NCI-H2196 treated with DMSO at 0.1 percent for 48 hours (cell line): ENCODE measurements around the gene LPO.

Source experiments
- DNase-seq: peaks from one replicate; lab custom pipeline; 2025; ENCODE audit not compliant: unreplicated experiment; lab: John Stamatoyannopoulos, UW

The LPO gene

DNA sequence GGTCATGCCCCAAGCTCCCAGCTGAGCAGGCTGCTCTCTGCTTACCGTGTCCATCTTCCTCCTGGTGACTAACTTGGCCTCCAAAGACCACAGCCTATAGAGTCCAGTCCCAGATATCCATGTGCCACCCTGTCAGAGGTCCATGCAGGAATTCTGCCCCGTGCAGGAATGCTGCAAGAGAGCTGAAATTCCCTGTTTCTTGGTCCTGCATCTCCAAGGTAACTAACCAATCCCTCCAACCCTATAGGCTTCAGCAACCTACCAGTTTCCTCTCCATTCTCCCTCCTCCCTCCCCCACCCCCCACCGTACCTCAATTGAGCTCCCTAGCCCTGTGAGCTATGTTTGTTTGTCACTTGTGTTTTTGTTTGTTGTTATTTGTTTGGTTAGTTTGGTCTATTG is 9.7 kb upstream of the LPO start:
- no peak for DNase-seq

DNA sequence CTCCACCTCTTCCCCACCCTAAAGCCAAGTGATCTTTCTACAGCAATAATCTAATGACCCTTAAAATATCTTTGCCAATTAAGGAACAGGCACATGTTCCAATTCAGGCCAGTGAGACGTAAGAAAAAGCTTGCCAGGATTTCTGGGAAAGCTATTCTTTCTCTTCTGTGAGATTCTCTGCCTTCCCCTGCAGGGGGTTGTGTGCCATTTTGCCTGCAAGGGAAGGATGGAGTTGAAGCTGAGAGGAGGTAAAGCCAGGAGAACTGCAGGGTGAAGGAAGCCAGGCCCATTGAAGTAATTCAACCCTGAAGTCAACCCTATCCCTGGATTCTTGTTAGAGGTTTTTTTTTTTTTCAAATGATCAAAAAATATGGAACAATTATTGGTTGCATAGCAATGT is 9.0 kb upstream of the LPO start:
- DNase-seq = no peak

DNA sequence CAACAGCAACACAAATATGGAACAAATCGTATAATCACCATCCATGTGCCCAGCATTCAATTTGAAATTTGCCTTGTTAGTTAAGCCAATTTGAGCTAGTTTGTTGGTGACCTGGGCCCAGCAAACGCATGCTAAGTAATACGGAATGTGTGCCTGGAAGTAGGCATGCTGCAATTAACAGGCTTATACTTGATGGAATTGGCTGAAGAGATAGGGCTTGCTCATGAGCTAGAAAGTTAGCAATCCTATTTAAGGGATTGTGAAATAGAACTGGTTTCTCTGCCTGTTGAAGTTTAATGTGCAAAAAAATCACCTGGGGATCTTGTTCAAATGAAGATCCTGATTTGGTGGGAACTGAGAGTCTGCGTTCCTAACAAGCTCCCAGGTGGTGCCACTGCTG is 8.5 kb upstream of the LPO start:
- DNase-seq = no peak

DNA sequence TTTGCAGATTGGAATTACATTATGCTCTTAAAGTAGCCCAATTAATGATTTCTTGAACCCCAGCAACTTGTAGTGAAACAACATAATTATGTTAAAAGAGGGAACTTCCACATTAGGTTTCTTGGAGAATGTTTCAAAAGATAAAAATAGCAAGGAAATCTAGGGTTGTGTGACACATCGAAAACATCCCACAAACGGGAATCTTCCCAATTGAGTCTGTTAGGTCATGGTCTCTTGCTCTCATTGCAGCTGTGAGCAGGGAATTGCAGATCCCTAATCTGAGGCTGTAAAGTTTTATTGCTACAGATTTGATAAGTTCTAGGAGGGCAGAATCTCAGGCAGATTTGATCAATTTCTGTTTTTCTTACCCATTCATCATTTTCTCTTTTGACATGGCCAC is 6.7 kb upstream of the LPO start:
- no peak for DNase-seq

DNA sequence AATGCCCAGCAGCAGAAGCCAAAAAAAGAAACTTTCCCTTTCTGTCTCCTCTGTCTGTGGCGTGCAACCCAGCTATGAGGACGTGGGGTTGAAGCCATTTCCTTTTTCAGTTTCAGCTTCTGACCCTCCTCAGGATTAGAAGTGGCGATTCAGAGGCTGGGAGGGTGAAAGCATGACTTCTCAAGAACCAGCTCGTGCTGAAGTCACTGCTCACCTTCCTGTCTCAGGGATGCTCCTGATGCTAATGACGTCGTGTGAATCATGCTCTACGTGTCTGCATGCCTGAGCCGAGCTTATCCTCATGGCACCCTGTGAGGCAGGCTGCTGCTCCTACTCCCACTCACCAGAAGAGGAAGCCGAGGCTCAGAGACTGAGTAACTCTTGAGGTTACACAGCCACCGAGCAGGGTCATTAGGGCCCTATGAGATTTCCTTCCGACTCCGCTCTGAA is 5.7 kb upstream of the LPO start:
- DNase-seq = no peak

DNA sequence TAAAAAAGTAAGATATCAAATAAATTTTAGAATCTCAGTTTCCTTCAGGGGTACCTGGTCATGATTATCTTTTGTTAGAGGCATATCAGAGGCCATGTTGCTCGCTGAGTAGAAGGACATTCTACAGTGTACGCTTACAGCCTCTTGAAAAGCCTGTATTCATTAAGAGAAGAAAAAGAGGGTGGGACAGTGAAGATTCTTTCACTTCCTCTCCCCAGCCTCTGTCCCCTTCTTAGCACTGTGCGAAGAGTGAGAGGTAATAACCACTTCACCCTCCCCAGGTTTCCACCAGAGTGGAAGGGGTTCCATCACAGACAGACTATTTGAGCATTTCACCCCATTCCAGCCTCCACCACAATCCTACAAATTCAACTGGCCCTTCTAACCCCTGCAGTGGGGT is 4.8 kb upstream of the LPO start:
- DNase-seq = no peak

DNA sequence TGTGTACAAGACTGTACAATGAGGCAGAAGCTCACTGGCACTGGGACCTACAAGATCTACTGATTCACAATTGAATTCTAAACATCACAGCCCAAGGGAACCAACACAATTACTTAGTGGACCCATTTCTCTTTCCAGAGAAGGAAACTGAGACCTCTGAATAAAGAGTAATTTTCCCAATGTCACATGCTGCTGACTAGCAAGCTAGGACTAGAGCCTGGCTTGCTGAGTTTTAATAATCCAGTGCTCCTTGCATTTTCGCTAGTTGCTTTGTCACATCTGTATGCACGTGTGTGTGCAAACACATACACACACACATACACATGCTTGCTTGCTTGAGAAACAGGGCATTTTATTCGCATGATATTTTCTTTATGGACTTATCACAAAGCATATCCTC is 3.9 kb upstream of the LPO start:
- DNase-seq = no peak

DNA sequence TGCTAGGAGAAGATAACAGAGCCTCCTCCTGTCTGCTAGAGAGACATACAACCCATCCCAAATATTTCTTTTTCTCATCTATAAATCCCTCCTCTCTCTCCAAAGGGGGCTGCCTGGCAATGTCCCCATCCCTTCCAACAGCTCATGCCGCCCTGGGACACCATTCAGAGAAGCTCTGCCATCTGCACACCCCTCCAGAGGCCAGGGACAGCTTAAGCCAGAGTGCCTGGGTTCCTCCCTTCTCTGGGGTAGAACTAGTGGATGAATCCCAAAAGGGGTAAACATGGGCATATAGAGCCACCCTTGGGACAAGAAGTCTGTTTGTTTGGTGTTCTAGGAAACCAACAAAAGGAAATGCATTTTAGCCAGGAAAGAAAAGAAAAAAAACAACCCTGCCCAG is 2.6 kb upstream of the LPO start:
- DNase-seq = no peak

DNA sequence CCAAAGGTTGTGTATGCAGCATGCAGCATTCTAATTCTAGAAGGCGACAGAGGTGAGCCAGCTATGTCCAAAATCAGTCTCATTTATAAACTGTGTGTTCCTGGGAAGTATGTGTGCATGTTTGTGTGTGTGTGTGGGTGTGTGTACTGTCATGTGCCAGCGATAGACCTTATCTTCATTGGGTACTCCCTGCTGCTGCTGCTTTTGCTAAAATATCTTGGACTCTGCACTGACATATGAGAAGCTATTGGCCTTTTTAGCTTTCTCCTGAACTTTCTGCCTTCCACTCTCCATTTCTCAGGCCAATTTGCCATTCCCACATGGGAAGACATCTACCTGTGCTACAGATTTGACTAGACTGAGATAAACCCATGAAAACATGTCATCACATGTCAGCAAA is 2.0 kb upstream of the LPO start:
- DNase-seq = no peak

DNA sequence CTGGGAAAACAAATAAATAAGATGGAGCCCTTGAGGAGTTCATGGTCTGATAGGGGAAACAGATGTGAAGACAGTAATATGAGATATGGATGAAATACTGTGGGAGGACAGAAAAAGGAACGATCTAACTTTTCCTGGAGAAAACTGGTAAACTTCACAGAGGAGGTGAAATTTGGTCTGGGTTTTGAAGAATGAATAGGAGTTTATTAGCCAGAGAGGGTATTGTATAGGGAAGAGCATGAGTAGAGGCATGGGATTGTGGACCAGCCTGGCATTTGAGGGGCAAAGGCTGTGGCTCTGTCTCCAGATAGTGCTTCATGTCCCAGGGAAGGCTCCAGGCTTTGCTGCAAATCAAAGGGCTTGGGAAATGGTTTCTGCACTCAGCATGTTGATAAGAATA is 1.6 kb downstream of the LPO start:
- no peak for DNase-seq

DNA sequence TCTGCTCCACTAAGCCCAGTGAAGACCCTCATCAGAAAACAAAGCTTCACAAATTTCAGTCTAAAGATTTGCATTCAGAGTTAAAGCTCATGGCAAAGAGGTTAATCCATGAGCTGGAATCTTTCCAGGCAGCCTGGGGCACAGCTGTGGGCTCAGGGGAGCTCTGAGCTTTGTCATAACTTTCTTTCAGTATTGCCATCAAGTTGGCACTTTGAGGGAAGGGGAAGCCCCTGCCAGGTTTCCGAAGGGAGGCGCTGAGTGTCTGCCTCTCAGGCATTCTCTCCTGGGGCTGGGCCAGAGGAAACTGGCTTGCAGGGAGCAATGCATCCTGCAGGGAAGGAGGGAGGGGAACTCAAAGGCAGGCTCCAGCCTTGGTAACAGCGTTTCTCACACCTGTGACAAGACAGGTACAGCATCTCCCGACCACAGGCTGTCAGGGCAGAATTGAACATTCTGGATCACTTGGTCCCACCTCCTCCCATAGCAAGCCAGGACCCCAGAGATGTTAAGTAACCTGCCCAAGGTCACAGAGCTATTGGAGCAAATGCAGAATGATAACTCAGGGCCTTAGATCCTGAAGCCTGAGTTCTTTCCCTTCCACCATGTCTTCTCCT is 3.9 kb downstream of the LPO start:
- DNase-seq = no peak

DNA sequence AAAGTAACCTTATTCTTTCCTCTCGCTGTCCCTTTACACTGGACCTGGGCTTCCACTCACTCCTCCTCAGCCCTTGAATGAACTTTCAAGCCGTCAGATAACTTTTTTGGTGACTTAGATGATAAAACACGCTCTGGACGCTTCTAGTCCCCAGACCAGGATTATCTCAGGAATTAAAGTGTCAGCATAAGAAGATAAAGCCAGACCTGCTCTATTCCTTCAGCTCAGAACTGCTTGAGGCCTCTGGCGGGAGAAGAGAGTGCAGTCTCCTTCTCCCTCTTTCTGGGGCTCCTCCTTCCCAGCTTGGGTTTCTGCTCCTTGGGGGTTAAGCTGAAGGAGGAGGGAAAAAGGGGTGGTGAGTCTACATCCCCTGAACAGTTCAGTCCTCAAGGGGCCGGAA is 6.6 kb downstream of the LPO start:
- DNase-seq = no peak

DNA sequence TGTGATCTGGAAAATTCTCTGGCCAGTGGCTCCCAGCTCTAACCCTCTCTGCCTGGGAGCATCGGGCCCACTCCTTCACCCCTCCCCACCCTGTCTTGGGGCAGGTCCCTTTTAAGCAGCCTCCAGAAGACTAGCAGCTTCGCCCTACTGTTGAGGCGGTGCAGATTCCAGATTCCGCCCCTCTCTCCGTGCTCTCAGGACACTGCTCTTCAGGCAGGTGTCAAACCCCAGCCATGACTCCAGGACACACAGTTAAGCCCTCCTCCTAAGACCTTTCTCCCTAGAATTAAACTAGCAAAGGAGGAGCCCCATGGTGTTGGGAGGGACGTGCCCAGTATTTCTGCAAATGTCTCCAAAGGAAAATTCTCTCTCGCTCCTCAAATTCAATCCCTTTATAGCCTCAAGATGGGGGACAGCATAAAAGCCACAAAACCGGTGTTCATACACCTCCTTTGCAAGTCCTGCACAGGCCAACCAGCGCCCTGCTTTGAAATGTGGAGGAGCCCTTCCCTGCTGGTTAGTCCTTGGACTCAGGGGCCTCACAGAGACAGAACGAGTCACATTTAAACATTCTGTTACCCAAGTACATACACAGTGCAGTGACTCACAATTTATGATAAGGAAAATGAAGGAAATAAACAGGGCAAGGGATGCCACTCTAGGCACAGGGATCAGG is 7.2 kb downstream of the LPO start:
- no peak for DNase-seq

DNA sequence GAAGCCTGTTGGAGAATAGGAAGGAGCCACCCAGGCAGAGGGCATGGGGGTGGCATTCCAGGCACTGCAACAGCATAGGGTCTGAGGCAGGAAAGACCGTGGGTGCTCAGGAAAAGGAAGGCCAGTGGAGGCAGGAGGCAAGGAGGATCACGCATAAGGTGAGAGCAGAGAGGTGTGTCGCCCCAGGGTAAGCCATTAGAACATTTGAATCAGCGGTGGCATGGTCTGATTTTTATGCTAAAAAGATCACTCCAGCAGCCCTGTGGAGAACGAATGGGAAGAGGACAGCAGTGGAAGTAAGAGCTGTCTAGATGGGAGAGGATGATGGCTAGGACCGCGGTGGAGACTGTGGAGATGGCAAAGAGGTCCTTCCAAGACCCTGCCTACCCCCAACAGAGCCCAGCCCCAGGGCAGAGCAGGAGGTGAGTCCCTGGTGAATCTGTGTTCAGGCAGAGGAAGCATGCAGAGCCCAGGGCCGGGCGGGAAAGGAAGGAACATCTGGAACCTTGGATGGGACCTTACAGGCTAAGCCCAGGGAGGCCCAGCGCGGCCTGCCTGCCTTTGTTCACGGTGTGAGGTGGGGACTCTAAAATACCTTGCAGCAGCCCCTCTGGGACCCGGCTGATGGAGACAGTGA is 7.8 kb downstream of the LPO start:
- no peak for DNase-seq

DNA sequence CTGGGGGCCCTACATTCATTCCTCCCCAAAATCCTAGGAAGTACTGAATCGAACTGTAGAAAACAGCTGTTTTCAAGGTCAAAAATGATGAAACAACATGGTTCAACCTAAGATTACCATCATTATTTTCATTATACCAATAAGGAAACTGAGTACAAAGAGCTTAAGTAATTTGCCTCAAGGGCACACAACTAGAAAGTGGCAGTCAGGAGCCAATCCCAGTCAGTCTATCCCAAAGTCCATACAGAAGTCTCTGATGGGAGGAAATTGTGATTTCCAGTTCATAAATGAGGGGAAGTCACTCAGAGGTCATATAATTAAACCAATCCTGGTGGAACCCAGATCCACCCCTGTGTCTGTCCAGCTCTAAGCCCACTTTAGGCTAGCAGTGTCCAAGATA is 8.4 kb downstream of the LPO start:
- no peak for DNase-seq

DNA sequence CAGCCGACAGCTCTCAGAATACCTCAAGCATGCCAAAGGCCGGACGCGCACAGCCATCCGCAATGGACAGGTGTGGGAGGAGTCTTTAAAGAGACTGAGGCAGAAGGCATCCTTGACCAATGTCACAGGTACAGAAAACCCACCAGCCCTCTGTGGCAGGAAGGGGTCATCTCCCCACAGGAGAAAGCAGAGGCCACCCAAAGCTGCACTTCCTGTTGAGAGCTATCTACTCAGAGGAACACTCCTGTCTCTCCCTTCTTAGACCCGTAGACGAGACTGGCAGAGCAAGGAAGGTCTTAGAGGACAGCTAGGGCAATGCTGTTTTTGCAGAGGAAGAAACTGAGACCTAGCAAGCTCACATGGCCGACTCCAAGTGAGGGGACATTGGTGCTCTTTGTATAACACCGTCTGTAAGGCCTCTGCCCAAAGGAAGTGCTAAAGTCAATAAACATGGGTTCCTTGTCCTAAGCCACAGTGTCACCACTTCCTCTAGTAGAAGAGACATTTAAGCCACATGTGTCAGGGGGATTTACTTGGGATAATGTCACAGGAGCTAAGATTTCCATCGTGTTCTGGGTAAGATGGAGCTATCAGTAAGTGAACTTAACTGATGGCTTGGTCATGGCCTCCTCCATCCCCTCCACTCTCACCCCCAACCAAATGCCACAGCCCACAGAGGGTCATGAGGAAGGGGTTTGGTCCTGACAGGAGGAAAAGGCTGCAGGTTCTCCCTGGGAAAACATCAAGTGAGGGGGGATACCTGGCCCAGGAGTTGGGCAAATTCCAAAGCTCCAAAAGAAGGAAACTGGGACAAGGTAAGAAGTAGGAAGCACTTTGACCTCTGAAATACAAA is 9.4 kb downstream of the LPO start:
- no peak for DNase-seq

DNA sequence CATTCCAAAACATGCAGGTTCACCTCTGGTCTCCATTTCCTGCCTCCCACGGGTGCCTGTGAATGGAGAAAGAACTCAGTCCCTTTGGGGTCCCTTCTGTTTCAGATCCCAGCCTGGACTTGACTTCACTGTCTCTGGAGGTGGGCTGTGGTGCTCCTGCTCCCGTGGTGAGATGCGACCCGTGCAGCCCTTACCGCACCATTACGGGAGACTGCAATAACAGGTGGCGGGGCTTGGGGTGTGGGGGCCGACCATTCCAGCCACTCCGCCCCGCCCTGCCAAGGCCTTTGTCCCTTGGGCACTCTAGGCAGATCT is 10.5 kb downstream of the LPO start:
- no peak for DNase-seq

DNA sequence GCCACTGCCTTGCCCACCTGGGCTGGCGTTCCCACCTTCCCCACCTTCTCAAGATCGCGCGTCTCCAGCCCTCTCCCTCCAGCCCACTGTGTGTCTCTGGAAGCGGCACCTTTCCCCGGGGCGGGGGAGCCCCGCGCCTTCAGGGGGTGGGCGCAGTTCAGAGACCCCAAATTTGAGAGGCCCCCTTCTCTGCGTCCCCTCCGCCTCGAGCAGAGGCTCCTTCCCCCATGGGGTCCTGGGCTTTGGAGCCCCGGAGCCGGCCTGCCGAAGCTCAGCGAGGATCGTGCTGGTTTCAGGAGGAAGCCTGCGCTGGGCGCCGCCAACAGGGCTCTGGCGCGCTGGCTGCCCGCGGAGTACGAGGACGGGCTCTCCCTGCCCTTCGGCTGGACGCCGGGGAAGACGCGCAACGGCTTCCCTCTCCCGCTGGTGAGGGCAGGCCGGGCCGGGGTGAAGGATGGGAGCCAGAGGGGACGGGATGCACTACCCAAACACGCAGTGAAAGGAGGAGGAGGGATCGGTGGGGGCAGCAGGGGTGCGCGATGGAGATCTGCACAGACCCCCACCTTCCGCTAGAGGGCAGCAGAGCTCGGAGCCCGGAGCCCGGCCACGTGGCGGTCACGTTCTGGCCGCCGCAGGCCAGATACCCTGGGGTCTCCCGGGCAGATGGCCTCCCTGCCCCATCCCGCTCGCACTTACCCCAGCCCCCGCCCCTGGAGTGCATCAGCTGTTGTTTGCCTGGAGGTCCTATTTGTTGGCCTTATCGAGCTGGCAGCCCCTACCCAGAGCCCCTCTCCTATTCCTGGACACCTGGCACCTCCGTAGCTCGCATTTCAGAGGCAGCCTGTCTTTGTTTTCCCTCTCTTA is 11.1 kb downstream of the LPO start:
- DNase-seq = peak; percentile 69

DNA sequence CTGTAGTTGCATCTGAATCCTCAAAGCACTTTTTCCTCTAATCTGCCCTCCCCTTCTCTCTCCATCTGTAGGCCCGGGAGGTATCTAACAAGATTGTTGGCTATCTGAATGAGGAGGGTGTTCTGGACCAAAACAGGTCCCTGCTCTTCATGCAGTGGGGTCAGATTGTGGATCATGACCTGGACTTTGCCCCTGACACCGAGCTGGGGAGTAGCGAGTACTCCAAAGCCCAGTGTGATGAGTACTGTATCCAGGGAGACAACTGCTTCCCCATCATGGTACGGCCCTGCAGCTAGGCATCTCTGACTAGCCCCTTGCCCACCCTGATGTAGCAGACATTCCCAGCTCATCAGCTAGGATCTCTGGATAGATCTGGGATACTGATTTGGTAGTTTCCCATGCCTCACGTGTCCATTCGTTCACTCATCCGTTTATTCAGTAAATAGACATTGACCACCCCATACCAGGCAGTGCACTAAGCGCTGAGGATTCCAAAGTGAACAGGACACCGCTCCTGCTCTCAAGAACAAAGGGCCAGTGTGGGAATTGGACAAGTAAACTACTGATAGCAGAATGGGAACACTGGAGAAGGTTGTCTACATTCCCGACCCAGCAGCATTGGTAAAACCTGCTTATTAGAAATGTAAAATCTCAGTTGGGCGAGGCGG is 12.1 kb downstream of the LPO start:
- DNase-seq = no peak

DNA sequence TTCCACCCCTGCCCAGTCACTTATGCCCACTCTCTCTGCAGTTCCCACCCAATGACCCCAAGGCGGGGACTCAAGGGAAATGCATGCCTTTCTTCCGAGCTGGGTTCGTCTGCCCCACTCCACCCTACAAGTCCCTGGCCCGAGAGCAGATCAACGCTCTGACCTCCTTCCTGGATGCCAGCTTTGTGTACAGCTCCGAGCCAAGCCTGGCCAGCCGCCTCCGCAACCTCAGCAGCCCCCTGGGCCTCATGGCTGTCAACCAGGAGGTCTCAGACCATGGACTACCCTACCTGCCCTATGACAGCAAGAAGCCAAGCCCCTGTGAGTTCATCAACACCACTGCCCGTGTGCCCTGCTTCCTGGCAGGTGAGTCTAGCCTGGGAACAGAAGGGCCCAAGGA is 13.8 kb downstream of the LPO start:
- no peak for DNase-seq

DNA sequence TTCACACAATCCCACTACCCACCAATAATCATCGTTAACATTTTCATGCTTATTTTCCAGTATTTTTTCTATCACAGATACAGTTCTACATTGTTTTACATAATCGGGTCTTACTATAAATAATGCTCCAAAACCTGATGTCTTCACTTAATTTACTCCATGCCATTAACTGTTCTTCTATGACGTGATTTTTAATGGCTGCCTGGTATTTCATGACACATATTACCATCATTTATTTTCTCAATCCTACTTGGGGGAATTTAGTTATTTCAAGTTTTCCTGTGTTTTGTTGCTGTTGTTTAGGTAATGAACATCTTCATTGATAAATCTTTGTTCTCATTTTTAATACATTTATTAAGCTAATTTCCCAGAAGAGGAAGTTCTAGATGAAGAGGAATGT is 14.7 kb downstream of the LPO start:
- no peak for DNase-seq
